Stimulated activated CD8-positive, alpha-beta memory T cell treated with anti-CD3 and anti-CD28 coated beads, Interleukin-7, amount 100 ng/mL, for 1 hour (primary cell): ENCODE data around the gene DMRTC2.
"Not testable (repeated sequence)": the region's sequence is repeated elsewhere in the genome, so short reads cannot be mapped to it uniquely, and the experiment has no call there.

Experiments
- DNase-seq, 2 donors: peaks; one replicate each; pipeline ENCODE4 v3.0.0-alpha.2; 2020; ENCODE audit warnings: low read depth in 2 of 2

Gene DMRTC2

DNA sequence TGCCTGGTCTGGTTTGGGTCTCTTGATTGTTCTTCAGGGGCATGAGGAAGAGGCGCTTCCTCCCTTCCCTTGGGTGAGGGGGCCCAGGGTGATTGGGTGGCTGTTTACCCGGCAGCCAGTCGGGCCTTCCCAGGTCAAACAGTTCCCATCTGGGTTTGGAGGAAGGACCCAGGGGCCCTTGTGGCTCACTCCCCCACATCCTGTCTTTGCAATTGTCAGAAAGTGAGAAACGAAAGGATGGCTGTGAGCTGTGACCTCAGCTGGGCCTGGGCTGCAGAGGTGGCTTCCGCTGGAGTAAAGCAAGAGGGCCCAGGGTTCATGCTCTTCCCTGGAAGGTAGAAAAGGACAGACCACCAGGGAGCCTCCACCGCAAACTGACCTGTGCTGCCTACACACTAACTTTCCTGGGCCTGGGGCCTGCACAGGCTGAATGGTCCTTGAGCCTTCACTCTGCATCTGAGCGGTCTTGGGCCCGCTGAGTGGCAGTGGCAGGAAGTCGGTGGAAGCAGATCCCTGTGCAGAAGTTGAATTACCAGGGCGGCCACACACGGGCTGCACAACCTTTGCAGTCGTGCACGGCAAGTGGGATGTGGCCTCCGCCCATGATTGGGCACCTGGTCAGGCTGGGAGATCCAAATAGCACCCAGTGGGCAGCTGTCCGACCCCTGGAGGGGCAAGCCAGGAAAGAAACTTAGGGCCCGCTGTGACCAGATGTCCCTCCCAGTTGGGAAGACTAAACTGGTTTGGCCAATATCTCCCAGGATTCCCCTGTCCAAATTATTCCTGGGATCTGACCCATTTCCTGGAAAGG lies 26.9 kb downstream of the DMRTC2 start:
- DNase-seq: peak in 1 of 2 donors; percentile 27

DNA sequence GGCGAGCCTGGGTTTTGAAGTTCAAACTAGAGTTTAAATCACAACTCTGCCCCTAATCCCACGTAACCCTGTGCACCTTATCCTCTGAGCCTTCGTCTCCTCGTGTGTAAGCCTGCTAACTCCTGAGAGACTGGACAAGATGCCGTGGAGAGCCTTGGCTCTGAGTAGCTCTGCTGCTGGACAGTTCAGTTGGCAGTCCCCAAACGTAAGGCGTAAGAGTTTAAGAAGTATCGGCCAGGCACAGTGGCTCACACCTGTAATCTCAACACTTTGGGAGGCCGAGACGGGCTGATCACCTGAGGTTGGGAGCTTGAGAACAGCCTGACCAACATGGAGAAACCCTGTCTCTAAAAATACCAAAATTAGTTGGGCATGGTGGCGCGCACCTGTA lies 27.5 kb downstream of the DMRTC2 start:
- DNase-seq: no peak

DNA sequence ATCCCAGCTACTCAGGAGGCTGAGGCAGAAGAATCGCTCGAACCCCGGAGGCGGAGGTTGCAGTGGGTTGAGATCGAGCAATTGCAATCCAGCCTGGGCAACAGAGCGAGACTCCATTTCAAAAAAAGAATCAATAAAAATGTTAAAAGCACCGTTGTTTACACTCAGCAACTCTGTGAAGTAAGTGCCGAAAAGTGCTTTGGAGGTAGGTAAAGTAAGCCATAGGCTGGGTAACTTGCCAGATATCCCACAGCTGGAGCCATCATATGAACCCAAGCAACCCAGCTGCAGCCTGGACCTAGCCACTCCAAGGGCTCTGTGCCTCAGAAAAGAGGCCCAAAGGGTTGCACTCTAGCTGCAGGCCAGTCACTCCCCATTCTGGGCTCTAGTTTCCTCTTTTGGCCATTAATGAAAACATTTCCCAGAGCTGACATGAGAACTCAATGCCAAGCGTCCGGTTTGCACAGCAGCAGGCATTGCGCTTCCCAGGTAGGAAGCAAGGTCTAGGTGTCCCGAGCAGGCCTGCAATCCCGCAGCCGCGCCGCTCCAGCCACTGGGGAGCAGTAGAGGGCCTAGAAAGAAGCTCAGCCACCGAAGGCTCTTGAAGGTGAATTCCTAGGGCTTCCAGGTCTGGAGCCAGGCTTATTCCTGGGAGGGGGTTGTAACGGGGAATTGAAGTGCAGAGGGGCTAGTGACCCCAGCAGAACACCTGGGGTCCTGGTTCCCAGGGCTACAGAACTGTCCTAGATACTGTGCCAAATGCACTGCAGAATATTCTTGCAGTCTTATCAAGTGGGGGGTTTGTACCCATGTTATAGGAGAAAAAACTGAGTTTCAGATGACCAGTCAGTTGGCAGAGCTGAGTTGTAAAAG lies 28.2 kb downstream of the DMRTC2 start:
- DNase-seq: peak; percentile 31 to 51

DNA sequence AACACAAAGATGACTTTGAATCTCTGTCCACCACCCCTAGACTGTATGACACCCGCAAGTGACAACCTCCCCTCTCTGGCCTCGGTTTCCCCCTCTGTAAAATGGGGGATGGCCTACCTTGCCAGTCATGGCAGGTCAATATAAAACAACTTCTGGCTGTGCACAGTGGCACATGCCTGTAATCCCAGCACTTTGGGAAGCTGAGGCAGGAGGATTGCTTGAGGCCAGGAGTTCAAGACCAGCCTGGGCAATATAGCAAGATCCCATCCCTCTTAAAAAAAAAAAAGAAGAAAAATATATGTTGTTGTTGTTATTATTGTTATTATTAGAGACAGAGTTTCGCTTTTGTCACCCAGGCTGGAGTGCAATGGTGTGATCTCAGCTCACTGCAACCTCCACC lies 31.1 kb downstream of the DMRTC2 start:
- DNase-seq: not testable (repeated sequence)

DNA sequence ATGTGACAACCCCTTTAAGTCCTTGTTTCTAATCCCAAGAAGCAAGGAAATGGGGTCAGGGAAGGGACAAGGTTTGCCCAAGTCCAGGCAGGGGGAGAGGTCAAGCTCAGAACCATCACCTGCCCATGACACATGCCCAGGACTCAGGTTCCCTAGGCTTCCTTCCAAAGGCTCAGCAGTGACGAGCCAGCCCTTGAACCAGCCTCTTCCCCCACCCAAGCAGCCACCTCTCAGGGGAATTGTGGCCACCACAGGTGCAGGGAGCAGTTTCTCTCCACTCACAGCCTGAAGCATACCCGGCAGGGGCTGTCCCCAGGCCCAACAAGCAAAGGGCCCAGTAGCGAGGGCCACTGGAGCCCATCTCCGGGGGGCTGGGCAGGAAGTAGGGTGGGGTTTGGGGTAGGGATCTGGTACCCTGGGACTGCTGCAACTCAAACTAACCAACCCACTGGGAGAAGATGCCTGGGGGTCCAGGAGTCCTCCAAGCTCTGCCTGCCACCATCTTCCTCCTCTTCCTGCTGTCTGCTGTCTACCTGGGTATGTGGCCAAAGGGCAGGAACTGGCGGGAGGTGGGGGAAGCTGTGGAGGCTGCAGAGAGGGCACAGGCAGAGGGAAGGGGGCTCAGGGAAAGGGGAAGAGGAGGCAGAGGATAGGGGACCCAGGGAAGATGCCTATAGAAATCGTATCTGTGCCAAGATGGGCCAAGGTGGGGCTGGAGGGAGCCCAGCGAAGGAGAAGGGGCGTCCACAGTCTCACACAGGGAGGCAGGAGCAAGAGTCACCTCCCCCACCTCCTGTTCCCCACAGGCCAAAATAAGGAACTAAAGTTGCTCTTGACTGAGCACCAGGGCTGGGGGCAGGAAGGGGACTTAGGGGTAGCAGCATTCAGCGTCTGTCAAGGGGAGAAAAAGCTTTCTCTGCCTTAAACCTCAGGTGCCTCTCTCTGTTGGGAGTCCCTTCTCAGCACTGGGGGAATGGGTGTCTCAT lies 32.3 kb downstream of the DMRTC2 start, which contains the start of gene CD79A:
Gene CD79A, plus strand, starts transcription at position 433 of the 986 bp plus-strand sequence. Its CDS starts 26 bp downstream, at position 459.
- DNase-seq: no peak

DNA sequence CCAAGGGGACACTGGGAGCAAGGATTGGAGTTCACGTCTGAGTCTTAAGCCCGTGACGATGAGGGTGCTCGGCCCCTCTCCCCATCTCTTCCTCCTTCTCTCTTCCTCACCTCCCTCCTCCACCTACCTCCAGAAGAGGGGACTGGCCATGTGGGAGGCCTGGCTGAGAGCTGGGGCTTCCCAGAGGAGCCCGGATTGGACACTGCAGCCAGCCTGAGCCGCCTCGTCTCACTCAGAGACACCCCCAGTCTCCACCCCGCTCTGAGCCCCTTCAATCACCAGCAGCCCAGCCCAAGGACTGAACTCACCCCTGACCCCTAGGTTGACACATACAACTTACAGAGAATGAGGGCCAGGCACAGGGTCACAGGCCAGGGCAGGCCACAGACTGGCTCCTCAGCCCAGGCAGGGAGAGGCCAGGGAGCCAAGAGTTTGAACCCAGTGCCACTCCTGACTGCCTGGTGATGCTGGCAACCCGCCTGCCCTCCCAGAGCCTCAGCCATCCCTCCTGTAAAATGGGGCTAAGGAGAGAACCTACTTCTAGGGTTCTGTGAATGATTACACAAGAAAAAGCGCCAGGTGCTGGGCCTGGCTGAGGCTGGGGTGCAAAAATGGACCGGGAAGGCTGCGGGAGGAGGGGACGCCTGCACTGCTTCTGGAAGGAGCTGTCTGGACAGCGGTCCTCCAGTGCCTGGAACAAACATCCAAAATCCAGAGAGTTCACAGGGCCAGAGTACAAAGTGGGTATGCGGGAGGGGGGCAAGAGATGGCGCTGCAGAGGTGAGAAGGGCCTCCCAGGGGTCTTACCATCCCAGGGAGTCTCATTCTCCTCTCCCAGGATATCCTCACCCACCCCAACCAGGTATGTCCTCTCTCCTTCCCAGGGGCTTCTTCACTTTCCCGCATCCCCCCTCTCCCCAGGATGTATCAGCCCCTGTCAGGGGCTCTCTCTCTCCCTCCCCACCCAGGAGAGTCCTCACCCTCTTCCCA lies 33.4 kb downstream of the DMRTC2 start:
- DNase-seq: no peak

DNA sequence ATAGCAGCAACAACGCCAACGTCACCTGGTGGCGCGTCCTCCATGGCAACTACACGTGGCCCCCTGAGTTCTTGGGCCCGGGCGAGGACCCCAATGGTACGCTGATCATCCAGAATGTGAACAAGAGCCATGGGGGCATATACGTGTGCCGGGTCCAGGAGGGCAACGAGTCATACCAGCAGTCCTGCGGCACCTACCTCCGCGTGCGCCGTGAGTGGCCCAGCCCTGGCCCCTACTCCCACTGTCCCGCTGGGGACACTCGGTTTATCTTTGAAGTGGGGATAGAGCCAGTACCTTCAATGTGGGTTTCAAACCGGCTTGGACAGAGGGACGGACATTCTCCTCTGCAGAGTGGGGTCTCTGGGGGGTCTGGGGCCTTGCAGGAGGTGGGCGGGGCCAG lies 34.2 kb downstream of the DMRTC2 start:
- DNase-seq: no peak

DNA sequence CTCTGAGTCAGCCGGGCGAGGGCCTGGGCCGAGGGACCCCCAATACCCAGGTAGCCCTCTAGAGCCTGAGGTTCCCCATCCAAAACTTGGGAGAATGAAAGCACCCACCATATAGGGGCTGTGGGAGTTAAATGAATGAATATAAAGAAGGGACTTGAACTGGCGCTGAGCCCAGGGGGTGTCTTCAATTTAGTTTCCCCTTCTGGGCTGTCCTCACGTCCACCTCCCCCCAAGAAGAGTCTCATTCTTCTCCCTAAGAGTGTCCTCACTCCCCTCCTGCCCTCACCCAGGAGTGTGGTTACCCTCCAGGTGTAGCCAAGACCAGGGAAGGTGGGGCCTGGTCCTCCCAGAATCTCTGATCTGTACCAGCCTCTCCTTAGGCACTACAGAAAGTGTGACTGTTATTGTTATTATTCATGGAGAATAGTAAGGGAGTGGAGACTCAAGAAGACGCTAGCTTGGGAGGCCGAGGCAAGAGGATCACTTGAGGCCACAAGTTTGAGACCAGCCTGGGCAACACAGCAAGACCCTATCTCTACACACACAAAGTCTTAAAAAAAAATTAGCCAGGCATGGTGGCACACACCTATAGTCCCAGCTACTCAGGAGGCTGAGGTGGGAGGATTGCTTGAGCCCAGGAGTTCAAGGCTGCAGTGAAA lies 35.0 kb downstream of the DMRTC2 start:
- no peak for DNase-seq

DNA sequence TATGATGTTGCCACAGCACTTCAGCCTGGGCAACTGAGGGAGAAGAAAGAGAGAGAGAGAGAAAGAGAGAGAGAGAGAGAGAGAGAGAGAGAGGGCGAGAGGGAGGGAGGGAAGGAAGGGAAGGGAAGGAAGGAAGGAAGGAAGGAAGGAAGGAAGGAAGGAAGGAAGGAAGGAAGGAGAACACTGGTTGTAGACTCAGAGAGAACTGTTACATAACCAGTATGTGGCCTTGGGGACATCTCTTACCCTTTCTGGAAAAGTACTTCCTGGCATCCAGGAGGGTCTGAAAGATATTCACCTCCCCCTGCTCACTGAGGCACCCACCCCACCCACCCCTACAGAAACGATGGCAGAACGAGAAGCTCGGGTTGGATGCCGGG lies 35.5 kb downstream of the DMRTC2 start:
- DNase-seq: no peak

DNA sequence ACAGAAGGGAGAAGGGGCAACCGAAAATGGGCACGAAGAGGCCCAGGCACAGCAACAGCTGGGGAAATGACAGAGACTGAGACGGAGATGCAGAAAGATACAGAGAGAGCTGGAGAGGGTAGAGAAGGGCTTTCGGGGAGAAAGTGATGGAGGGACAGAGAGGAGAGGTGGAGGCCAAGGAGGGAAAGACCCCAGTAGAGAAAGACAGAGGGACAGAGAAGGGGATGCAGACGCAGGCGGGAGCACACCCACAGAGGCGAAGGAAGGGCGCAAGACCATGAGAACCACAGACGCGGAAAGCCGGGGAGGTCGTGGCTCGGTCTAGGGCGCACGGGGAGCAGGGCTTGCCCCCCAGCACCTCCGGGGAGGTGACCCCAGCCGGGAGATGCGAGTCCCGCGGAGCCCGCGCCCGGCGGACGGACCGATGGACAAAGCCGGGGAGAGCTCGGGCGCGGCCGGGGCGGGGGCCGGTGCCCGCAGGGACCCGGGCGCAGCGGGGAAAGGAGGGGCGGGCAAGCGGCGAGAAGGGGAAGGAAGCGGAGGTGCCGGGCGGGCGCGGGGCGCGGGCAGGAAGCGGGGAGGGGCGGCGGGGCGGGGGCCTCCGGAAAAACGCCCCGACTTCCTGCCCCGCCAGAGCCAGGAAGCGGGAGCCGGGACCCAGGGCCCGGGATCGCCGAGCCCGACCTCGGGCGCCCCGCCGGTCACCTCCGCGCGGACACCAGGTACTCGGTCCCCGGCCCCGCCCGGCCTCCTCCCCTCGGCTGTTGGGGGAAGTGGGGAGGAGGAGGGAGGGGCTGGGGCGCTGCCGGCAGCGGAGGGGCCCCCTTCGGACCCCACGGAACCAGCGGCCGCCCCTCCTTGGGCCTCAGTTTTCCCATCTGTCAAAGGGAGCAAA lies 38.0 kb downstream of the DMRTC2 start, which contains the start of gene ARHGEF1:
Gene ARHGEF1, plus strand, starts transcription at position 617 of the 895 bp plus-strand sequence. CDS start 4,899 bp downstream, outside the sequence.
- peak in 1 of 2 donors; percentile 30 for DNase-seq

DNA sequence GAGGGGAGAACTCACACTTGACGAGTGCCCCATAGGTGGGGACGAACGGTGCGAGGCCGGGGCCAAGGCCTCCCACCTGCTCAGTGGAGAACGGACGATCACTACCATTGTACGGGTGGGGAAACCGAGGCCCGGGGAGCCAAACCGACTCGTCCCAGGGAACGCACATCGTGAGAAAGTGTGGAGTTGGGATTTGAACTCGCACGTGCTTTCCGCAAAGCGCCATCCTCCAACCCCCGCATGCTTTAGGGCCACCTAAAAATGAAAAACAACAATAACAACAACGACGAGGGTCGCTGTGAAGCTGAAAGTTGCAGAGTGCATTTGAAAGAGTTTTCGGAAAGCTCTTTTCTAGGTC lies 38.6 kb downstream of the DMRTC2 start:
- no peak for DNase-seq

DNA sequence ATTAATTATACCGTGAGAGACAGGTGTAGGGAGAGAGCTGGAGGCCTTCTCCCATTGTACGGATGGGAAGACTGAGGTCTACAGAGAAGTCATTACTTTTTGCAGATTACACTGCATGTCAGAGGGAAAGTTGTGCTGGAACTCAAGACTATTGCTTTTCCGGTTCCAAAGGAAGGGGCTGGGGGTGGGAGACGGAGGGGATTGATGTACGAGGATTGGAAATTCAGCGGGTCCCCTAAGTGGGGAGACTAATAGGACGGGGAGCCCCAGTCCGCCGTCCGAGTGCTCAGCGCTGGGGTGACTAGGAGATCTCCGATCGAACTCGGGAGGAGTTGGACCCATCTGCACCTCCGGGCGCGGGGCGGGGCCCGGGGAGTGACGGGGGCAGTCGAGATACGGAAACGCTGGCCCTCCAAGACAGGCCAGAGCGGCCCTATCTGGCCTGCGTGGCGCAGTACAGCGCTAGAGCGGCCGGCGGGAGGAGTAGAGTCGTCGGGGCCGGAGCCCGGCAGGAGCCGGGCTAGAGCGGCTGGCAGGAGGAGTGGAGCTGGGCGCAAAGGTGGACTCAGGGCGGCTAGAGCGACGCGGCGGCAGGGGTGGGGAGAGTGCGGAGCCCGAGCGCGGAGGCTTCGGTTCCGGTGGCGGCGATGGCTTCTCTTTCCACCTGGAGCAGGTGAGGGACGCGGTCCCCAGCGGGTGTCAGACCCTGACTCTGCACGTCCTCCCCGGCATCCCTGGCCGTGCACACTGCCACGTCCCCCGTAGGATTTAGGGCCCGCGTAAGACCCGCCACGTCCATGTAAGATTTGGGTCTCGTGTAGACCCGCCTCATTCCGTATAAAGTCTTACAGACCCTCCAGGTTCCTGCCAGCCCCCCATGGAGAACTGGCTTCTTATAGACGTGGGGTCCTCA lies 39.2 kb downstream of the DMRTC2 start:
- DNase-seq: peak; percentile 70 to 82

DNA sequence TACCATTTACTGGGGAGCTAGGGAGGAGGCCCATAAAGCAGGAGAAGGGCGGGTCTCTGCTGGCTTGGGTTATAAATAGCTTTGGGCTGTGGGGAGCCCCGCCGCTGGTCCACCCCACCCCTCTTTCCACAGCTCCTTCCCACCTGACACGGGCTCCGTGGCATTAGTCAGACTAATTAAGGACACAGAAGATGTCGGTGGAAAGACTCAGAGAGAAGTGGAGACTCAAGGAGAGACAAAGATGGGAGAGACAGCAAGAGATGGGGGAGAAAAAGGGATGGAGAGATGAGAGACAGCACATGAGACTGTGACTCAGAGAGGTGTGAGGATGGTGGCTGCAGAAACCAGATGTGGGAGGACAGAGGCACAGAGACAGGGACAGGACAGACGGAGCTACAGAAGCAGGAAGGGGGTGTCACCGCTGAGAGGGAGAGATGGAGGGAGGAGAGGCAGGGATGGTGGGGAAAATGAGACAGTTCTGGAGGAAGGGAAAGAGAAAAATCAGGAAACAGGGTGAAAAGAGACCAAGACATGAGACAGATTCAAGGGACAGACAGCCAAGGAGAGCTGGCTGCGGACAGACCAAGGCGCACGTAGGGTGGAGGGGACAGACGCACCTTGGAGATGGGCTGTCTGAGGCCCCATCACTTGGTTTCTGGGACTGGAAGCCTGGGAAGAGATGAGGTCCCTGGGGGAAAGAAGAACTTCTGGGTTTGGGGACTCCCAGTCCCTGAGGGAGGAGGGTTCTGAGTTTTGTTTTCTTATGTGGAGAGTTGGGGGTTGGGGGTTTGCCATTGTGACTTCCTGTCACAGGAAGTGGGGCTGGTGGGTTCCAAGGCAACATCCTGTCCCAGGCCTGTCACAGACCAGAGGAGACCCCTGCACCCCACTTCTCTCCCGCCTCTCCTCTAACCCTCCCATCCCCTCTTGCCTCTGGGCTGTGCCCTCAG lies 42.2 kb downstream of the DMRTC2 start:
- DNase-seq: peak in 1 of 2 donors; percentile 47

DNA sequence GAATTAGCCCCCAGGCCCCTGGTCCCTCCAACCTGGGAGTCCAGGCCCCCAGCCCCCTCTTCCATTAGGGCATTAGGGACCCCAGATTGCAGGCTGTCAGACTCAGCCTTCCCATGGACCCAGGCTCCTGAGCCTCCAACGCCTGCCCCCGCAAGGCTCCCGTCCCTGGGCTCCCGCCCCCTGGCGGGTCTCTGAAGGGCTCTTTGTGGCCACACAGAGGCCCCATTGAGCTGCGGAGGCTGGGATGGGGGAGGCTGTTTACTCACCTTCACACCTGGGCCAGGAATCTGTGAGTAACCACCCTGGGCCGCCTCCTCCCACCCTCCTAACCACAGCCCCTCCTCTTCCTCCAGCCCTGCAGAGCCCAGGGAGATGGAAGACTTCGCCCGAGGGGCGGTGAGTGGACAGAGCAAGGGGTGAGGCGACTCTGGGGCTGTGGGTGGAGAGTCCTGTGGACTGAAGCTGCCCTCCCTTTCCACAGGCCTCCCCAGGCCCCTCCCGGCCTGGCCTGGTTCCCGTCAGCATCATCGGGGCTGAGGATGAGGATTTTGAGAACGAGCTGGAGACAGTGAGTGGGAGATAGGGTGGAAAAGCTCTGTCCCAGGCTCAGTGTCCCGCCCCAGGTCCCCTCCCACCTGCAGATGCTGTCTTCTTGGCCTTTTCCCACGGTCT lies 43.0 kb downstream of the DMRTC2 start:
- DNase-seq: peak; percentile 76 to 79

DNA sequence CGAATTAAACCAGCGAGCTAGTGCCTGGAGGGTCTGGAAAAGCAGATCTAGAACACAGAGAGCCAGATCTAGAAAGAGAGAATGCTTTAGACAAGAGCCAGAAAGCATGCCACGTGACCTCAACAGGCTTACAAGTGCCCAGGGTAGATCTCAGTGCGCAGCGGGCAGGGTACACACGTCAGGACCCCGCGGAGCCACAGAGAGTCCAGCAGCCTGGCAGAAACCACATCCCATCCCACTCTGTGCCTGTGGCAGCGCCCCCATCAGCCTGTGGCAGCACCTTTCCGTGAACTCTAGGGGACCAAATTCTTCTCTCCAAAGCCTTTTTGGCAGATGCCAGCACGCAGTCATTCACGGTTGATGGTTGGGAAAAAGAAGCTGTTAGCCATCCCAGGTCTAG lies 44.1 kb downstream of the DMRTC2 start:
- no peak for DNase-seq

DNA sequence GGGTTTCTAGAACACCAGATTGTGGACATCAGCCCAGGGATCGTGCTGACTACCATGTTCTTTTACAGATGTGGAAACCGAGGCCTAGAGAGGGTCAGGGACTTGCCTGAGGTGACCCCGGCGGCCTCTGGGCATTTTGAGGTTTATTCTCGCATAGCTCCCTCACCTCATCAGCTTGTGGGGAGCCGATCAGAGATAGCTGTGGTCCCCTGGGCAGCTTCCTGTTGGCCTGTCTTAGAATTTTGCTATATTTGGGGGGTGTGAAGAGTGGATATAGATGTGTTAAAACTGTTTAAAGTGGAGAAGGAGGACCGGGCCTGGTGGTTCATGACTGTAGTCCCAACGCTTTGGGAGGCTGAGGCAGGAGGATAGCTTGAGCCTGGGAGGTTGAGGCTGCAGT lies 45.1 kb downstream of the DMRTC2 start:
- no peak for DNase-seq
